LNCAP (cell line): Measurements from ENCODE around the gene ZNF474.

Source experiments
- CTCF ChIP-seq: fragments of 450-650 bp; IDR thresholded peaks from 2 replicates; pipeline ENCODE4 v1.5.1; 2017; ENCODE audit warnings: mild to moderate bottlenecking

Gene ZNF474

GRCh38 chr5:122200450-122200849, 71.1 kb downstream of the ZNF474 start:
- TF ChIP-seq CTCF: no peak

GRCh38 chr5:122200865-122201264, 71.5 kb downstream of the ZNF474 start:
- TF ChIP-seq CTCF: no peak

GRCh38 chr5:122201365-122201764, 72.0 kb downstream of the ZNF474 start:
- no peak for TF ChIP-seq CTCF

GRCh38 chr5:122202952-122203351, 73.6 kb downstream of the ZNF474 start:
- TF ChIP-seq CTCF: no peak
